HCT116 (cell line): ENCODE data around the gene ZDHHC14. TPM values are rescaled to one million over a fixed set of nuclear protein-coding genes. Genes with fewer than 3 reads are reported as not detected.
A peak's percentile ranks its signal among the peaks of the same experiment; 100 is the strongest.

Source experiments
- ATAC-seq: fragments of 200-7000 bp; cut with Tn5 transposase; 2 replicates; pipeline ENCODE4 v1.9.1; 2020; ENCODE audit warnings: mild to moderate bottlenecking, moderate library complexity
- BruUV-seq: library from RNA; stranded (reverse); fragments of 400-500 nt; replicated peaks from 2 replicates; lab custom pipeline; 2021; lab: Mats Ljungman, UMichigan
- CTCF ChIA-PET: fragments of 300-600 bp; sonication (Branson Sonifier 250); formaldehyde crosslinking; loops from one replicate; lab custom pipeline; 2021; ENCODE audit warnings: antibody characterized with exemption; lab: Charles Lee
- POLR2A ChIA-PET: fragments of 300-600, 350-600 bp; sonication (Branson Sonifier 250); formaldehyde crosslinking; loops from one replicate; lab custom pipeline; 2021; ENCODE audit warnings: antibody characterized with exemption; lab: Charles Lee
- RAD21 ChIA-PET, 2 experiments: fragments of 300-600 bp; sonication (Branson Sonifier 250); formaldehyde crosslinking; loops; one replicate each; lab custom pipeline; 2023; ENCODE audit warnings: low total read pairs in 2 of 2; ENCODE audit not compliant: uncharacterized antibody in 2 of 2, unreplicated experiment in 2 of 2, low non-redundant PET in 1 of 2; lab: Charles Lee
- DNase-seq: peaks from one replicate; pipeline ENCODE4 v3.0.0-alpha.2; 2010; ENCODE audit warnings: low read depth, low spot score
- H2AFZ ChIP-seq: fragments of 200-600 bp; shearing (Covaris generic), sonication (generic); 2 replicates; pipeline ENCODE4 v1.6.1; 2017; ENCODE audit warnings: low read depth, mixed run types, mixed read lengths, antibody characterized with exemption, low read length; ENCODE audit not compliant: poor library complexity, severe bottlenecking
- H3K27ac ChIP-seq: 2 replicates; pipeline ENCODE4 v1.5.1; 2012; ENCODE audit warnings: low read depth, low read length
- H3K27me3 ChIP-seq: fragments of 200-600 bp; sonication (generic); 2 replicates; pipeline ENCODE4 v1.6.1; 2016; ENCODE audit warnings: mixed run types, low read length, mixed read lengths; ENCODE audit not compliant: insufficient read depth
- H3K36me3 ChIP-seq, 2 experiments: fragments of 200-500 bp in 1 of 2; fragments of 200-600 bp in 1 of 2; sonication (Bioruptor generic) in 1 of 2; sonication (generic) in 1 of 2; 2 replicates each; pipeline versions ENCODE4 v1.5.1 to v1.6.1; 2014 to 2016; ENCODE audit warnings: low read length in 2 of 2, inconsistent platforms in 1 of 2, mixed read lengths in 1 of 2, mixed run types in 1 of 2; ENCODE audit not compliant: insufficient read depth in 2 of 2, control insufficient read depth in 1 of 2
- H3K4me1 ChIP-seq, 2 experiments: fragments of 200-600 bp in 1 of 2; sonication (generic) in 1 of 2; 2 replicates each; pipeline versions ENCODE4 v1.5.1 to v1.6.1; 2012 to 2017; ENCODE audit warnings: low read length in 2 of 2, inconsistent platforms in 1 of 2, mild to moderate bottlenecking in 1 of 2, mixed read lengths in 1 of 2, mixed run types in 1 of 2, moderate library complexity in 1 of 2; ENCODE audit not compliant: insufficient read depth in 2 of 2, control insufficient read depth in 1 of 2
- H3K4me2 ChIP-seq: fragments of 200-600 bp; sonication (generic); 2 replicates; pipeline ENCODE4 v1.6.1; 2017; ENCODE audit warnings: mixed run types, low read length, mixed read lengths
- H3K4me3 ChIP-seq, 2 experiments: fragments of 200-600 bp in 1 of 2; sonication (generic) in 1 of 2; replicated peaks in 1 of 2; 2 replicates each; pipeline ENCODE4 v1.5.1; 2011 to 2016; ENCODE audit warnings: low read length in 2 of 2, control low read depth in 1 of 2, low read depth in 1 of 2, mild to moderate bottlenecking in 1 of 2, mixed read lengths in 1 of 2, mixed run types in 1 of 2
- H3K79me2 ChIP-seq: fragments of 200-600 bp; sonication (generic); 2 replicates; pipeline ENCODE4 v1.6.1; 2017; ENCODE audit warnings: mild to moderate bottlenecking, mixed run types, low read length, moderate library complexity, mixed read lengths; ENCODE audit not compliant: insufficient read depth
- H3K9ac ChIP-seq: fragments of 200-600 bp; sonication (generic); 2 replicates; pipeline ENCODE4 v1.6.1; 2016; ENCODE audit warnings: low read length, mixed read lengths
- H3K9me2 ChIP-seq: fragments of 200-600 bp; sonication (generic), shearing (Covaris generic); 2 replicates; pipeline ENCODE4 v1.6.1; 2017; ENCODE audit warnings: mixed run types, mild to moderate bottlenecking, moderate library complexity; ENCODE audit not compliant: insufficient read depth
- H3K9me3 ChIP-seq, 2 experiments: fragments of 200-500 bp in 1 of 2; fragments of 200-600 bp in 1 of 2; sonication (Bioruptor generic) in 1 of 2; sonication (generic) in 1 of 2; 2 replicates each; pipeline ENCODE4 v1.6.1; 2014 to 2017; ENCODE audit warnings: low read length in 2 of 2, mixed read lengths in 2 of 2, inconsistent platforms in 1 of 2, low read depth in 1 of 2, mild to moderate bottlenecking in 1 of 2, mixed run types in 1 of 2, moderate library complexity in 1 of 2; ENCODE audit not compliant: control insufficient read depth in 1 of 2, insufficient read depth in 1 of 2
- H4K20me1 ChIP-seq: fragments of 200-600 bp; sonication (generic), shearing (Covaris generic); 2 replicates; pipeline ENCODE4 v1.6.1; 2017; ENCODE audit warnings: mixed run types, mild to moderate bottlenecking, moderate library complexity; ENCODE audit not compliant: insufficient read depth
- FOSL1 ChIP-seq: IDR thresholded peaks from 2 replicates; pipeline ENCODE4 v1.6.1; 2012; ENCODE audit warnings: low read depth
- POLR2A ChIP-seq: IDR thresholded peaks from 2 replicates; pipeline ENCODE4 v1.7.0; 2011; ENCODE audit warnings: borderline replicate concordance; ENCODE audit not compliant: insufficient read depth, insufficient read length; ENCODE audit errors: extremely low read depth
- RAD21 ChIP-seq: IDR thresholded peaks from 2 replicates; pipeline ENCODE4 v1.6.1; 2012; ENCODE audit warnings: low read depth, mild to moderate bottlenecking
- YY1 ChIP-seq: IDR thresholded peaks from 2 replicates; pipeline ENCODE4 v1.6.1; 2011; ENCODE audit warnings: low read length, low read depth, moderate library complexity, mild to moderate bottlenecking; ENCODE audit not compliant: insufficient replicate concordance; ENCODE audit errors: extremely low read depth
- ZFX ChIP-seq: fragments of 450-650 bp; IDR thresholded peaks from 2 replicates; pipeline ENCODE4 v1.6.1; 2017
- intact Hi-C: fragments of 100-400 bp; cut with micrococcal nuclease; formaldehyde crosslinking; loops from 2 replicates; pipeline ENCODE4 v1.10.0; 2022
- total RNA-seq: library from RNA; stranded (reverse); gene quantifications from one replicate; pipeline ENCODE4 v1.2.1, GENCODE V29; 2021; ENCODE audit not compliant: unreplicated experiment

Gene ZDHHC14
- total RNA-seq, 1 experiment from 2014 or later = 5.3 TPM

DNA sequence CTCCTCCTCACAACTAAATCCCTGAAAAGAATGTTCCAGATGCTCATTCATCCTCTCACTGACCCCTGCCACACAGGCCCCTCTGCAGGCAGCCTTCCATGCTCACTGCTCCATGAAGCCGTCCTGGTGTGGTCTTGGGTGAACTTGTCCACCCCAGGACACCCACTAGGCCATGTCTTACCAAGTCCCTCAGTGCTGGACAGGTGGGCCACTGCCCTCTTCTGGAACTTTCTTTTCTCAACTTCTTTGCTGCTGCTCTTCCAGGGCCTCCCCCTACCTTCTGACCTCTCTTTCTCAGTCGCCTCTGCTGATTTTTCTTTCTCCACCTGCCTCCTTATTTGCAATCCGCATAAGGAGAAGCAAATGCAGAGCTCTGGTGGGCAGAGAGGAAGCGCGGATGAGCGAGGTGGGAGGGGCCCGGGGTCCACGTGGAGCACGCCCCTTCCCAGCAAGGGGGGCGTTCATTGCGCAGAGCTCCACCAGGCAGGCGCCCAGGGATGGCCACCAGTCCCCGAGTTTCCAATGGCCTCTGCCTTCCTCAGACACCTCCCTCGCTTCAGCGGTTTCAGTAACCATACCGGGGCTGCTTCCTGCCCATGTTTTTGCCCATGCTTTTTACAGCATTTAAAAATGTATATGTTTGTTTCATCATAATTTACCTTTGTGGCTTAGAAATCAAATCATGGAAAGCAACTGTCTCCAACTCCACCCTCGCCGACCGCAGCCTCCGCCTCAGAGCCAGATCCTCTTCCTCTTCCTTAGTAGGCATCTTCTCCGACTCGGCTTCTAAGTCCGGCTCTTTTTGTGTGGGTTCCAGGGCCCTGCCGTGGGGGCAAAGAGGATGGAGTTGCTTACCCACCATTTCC, 129.6 kb downstream of the ZDHHC14 start:
- H3K4me3 ChIP-seq = no peak overlapping the region
- no peaks in the 10 kb centered on the region for H3K27me3 ChIP-seq
- no peaks in the 10 kb centered on the region for H3K9me2 ChIP-seq
- H3K79me2 ChIP-seq = no peaks in the 10 kb centered on the region
- no peak overlapping the region for H3K9ac ChIP-seq
- no peaks in the 10 kb centered on the region for H3K36me3 ChIP-seq
- intact Hi-C loops = no loop called here
- no peaks in the 10 kb centered on the region for H4K20me1 ChIP-seq
- H3K27ac ChIP-seq = no peak overlapping the region
- no peak for DNase-seq
- H3K4me1 ChIP-seq = peaks cover 7 to 15% of the 10 kb centered on the region in 2 experiments
- ChIA-PET POLR2A (no interaction called here), CTCF (no interaction called here), RAD21 (no interaction called here)
- peaks cover 0 to 9% of the 10 kb centered on the region in 2 experiments; a peak in 2 of 4 replicates for H3K9me3 ChIP-seq
- ATAC-seq = no peak
- no peak overlapping the region for H2AFZ ChIP-seq
- BruUV-seq = no TSS peak
- TF ChIP-seq FOSL1 (no peak), RAD21 (0 out of 2 replicates have a peak, but pooled peaks have one; percentile 20)
- no peak overlapping the region for H3K4me2 ChIP-seq

DNA sequence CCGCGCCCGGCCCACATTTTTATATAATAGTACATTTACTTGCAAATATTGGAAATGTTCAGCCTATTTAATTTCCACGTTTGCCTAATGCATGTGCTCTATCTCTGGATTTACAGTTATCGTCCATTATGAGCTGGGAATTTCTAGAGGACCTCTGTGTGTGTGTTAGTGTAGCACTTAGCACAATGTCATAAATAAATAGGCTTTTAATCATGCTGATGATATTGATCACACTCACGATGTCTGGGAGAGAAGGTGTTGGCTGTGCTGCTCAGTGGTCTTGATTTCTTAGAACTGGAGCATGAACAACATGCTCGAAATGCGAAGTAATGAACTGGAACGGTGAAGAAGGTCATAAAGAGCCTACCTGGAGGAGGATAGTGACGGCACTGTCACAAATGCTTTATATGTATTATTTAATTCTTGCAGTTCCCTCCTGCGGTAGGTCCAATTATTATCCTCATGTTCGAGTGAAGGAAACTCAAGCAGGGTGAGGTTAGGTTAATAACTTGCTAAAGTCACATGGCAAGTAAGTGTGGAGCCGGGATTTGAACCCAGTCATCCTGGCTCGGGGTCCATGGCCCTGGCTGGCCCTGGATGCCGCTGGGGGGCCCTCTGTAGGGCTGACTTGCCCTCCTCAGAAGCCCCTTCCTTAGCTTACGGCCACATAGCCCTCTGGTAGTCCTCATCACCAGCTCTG, 130.8 kb downstream of the ZDHHC14 start:
- no peak overlapping the region for H3K9ac ChIP-seq
- H3K9me3 ChIP-seq = no peaks in the 10 kb centered on the region; a peak in 1 of 4 replicates
- H3K36me3 ChIP-seq = no peaks in the 10 kb centered on the region
- H2AFZ ChIP-seq = no peak overlapping the region
- BruUV-seq = no TSS peak
- TF ChIP-seq YY1 (no peak), ZFX (no peak), POLR2A (no peak)
- TF ChIP-seq, all 23 proteins: peak for 0
- ATAC-seq (no peak), DNase-seq (no peak)
- POLR2A ChIA-PET = no interaction called here
- Histone ChIP-seq H3K79me2 (no peaks in the 10 kb centered on the region), H3K27me3 (no peaks in the 10 kb centered on the region), H3K4me3 (no peak overlapping the region), H3K27ac (no peak overlapping the region), H3K4me2 (no peak overlapping the region), H3K9me2 (no peaks in the 10 kb centered on the region), H3K4me1 (peaks cover 7 to 20% of the 10 kb centered on the region in 2 experiments), H4K20me1 (no peaks in the 10 kb centered on the region)
- CTCF ChIA-PET = no interaction called here
- intact Hi-C loops = no loop called here
- RAD21 ChIA-PET = no interaction called here
